ENCODE measurements around the gene KRTAP4-1.
"Not testable (repeated sequence)": the region's sequence is repeated elsewhere in the genome, so short reads cannot be mapped to it uniquely, and the experiment has no call there.

KRTAP4-1 gene

DNA sequence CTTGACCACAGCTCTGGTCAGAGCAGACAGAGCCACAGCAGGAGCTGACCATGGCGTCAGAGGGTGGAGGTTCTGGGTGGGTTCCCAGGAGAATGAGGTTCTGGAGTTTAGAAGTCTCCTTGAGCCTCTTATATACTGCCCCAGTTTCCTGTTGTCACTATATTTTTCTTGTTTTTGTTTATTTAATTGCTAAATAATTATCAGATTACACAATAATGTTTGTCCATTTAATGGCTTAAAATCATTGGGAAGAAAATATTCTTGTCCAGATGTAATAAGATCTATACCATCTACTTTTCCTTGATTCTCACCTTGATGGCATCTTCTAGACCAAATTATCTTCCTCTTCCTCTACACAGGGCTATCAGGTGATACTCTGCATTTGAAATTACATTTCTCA lies 16.6 kb downstream of the KRTAP4-1 start, which contains the start of gene KRTAP4-3:
TSS of gene KRTAP4-3 (minus strand) at position 101 of the 400 bp plus-strand sequence. CDS start at position 52, 49 bp downstream.
- no peak for DNase-seq

DNA sequence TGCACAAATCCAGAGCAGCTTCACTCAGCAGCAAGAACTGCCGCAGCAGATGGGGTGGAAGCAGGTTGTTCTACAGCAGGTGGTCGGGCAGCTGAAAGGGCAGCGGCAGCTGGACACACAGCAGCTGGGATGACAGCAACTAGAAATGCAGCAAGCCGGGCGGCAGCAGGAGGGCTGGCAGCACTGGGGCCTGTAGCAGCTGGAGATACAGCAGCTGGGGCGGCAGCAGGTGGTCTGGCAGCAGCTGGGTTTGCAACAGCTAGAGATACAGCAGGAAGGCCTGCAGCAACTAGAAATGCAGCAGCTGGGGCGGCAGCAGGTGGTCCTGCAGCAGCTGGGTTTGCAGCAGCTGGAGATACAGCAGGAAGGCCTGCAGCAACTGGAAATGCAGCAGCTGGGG lies 17.1 kb downstream of the KRTAP4-1 start:
- no peak for DNase-seq

DNA sequence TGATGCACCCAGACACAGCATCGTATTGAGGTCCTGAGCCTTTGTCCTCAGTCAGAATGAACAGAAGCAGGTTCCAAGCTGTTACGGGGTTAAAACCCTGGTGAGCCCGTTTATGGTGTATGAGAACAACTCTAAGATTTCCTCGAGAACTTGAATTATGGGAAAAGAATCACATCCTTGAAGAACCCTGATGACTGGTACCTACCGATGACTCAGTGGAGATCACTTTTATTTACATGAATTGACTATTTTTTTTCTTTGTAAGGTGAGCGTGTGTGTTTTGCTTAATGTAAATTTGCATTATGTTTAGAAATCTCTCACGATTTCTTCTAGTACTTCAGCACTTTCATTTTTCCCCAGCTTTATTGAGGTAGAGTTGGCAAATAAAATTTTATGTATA lies 20.9 kb downstream of the KRTAP4-1 start:
- DNase-seq, result no peak

DNA sequence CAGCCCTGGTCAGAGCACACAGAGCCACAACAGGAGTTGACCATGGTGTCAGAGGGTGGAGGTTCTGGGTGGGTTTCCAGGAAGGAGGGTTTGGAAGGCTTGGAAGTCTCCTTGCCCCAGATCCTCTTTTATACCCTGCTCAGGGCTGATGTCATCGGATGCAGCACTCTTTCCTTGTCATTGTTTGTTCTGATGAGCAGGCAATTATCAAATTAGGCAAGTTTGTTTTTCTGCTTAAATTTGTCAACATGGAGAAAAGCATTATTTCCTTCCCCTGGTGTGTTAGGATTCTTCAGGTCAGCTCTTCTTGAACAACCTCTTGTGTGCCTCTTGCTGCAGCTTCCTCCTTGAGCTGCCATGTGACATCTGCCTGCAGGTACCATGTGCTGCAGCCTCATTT lies 24.1 kb downstream of the KRTAP4-1 start, which contains the start of gene KRTAP4-4:
TSS of gene KRTAP4-4 (minus strand) at position 101 of the 400 bp plus-strand sequence. CDS start at position 44, 57 bp downstream.
- DNase-seq, result no peak

DNA sequence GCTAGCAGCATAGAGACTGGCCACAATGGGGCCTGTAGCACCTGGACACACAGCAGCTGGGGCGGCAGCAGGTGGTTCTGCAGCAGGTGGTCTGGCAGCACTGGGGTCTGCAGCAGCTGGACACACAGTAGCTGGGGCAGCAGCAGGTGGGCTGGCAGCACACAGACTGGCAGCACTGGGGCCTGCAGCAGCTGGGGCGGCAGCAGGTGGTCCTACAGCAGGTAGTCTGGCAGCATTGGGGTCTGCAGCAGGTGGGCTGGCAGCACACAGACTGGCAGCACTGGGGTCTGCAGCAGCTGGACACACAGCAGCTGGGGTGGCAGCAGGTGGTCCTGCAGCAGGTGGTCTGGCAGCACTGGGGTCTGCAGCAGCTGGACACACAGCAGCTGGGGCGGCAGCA lies 24.5 kb downstream of the KRTAP4-1 start:
- DNase-seq, result not testable (repeated sequence)

DNA sequence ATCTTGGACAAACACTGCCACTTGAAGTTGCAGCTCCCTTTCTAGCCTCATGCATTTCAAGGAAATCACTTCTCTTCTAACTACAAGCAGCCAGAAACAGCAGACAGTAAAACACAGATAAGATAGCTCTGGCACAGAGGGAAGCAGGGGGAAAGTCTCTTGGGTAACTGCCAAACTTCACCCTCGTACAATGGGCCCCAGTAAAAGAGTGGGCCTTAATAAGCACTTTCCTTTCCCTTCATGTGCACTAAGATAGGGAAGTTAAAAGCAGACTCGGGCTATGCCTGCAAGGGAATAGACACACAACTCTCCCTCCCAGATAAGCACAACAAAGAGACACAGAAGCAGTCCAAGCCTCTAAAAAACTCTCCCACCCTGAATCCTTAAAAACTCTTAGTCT lies 30.9 kb downstream of the KRTAP4-1 start:
- DNase-seq, result no peak

DNA sequence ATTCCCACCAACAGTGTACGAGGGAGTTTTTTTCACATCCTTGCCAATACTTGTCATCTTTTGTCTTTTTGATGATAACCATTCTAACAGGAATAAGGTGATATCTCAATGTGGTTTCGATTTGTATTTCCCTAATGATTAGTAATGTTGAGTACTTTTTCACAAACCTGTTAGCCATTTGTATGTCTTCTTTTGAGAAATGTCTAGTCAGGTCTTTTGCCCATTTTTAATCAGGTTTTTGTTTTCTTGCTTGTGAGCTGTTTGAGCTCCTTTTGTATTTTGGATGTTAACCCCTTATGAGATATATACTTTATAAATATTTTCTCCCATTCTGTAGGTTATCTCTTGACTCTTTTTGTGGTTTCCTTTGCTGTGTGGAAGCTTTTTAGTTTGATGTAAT lies 33.2 kb downstream of the KRTAP4-1 start:
- no peak for DNase-seq

DNA sequence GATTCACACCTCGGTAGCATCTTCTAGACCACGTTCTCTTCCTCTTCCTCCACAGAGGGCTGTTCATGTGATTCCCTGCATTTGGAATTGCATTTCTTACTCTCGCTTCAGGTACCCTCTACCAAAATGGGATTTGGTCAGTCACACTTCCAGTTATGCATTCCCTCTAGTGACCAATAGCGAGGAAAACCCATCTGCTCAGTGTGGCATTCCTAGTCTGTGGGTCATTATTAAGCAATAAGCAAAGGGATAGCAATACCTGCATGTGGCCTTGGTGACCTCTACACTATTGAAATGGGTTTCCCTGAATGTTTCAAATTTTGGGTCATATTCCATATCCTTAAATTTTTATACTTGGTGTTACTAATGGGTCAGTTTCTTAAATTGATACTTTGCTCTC lies 34.7 kb downstream of the KRTAP4-1 start:
- no peak for DNase-seq

DNA sequence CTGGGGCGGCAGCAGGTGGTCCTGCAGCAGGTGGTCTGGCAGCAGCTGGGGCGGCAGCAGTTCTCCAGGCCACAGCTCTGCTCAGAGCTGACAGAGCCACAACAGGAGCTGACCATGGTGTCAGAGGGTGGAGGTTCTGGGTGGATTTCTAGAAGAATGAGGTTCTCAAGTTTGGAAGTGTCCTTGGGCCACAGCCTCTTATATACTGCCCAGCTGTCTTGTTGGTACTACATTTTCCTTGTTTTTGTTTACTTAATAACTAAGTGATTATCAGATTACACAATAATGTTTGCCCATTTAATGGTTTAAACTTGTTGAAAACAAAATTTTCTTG lies 35.1 kb downstream of the KRTAP4-1 start, which contains the start of gene KRTAP4-5:
TSS of gene KRTAP4-5 (minus strand) at position 174 of the 334 bp plus-strand sequence. CDS start at position 116, 58 bp downstream.
- no peak for DNase-seq

DNA sequence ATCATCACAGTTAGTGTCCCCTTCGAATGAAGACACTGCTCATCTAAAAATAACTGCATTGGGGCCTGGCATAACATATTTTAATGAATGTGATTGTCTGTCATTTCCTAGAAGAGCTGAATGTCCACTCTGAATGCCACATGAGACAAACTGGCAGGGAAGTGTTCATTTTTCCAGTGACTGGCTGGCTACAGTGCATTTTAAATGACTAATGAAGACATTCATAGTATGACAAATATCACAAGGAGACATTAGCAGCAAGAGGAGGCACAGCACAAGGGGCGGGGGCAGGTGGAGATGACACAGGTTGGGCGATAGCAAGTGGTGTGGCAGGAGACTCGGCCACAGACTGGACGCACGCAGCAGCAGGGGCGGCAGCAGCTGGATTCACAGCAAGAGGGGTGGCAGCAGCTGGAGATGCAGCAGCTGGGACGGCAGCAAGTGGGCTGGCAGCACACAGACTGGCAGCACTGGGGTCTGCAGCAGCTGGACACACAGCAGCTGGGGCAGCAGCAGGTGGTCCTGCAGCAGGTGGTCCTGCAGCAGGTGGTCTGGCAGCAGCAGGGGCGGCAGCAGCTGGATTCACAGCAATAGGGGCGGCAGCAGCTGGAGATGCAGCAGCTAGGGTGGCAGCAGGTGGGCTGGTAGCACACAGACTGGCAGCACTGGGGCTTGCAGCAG lies 35.6 kb downstream of the KRTAP4-1 start:
- not testable (repeated sequence) for DNase-seq

DNA sequence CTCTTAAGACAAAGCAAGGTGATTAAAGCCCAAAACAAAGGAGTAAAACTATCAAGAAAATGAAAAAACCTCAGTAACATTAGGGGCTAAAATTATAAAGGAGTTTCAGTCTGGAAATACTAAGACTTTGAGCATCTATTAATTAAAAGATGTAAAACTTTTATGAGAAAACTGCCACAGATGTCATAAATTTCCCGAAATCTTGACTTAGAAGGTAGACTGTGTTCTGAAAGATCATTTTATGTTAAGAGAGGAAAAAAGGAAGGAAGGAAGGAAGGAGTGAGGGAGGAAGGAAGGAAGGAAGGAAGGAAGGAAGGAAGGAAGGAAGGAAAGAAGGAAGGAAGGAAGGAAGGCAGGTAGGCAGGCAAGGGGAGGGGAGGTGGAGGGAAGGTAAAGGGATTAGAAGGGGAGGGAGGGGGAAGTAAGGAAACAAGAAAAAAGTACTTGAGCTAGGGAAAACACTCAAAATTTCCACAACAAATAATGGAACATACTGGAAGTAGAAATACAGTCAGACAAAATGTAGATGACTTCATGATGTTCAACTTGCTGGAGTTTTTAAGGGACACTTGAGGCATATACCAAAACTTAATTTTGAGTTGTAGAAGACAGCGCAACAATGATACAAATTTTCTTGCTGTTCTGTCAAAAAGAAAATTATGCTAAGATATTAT lies 37.0 kb downstream of the KRTAP4-1 start:
- no peak for DNase-seq

DNA sequence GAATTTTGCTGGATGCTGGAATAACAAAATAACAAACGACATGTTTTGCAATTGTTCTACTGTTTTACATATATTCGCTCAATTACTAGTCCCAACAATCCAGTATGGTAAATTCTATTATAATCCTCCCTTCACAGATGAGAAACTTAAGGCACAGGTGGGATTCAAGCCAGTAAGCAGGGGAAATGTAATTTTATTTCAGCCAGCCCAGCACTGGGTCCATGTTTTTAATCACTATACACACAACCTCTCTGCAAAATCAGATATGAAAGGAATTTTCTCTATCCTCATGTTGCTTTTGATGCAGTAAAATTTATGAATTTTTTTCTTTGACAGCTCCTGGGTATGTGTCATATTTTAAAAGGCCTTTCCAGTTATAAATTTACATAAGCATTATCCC lies 39.5 kb downstream of the KRTAP4-1 start:
- DNase-seq, result no peak

DNA sequence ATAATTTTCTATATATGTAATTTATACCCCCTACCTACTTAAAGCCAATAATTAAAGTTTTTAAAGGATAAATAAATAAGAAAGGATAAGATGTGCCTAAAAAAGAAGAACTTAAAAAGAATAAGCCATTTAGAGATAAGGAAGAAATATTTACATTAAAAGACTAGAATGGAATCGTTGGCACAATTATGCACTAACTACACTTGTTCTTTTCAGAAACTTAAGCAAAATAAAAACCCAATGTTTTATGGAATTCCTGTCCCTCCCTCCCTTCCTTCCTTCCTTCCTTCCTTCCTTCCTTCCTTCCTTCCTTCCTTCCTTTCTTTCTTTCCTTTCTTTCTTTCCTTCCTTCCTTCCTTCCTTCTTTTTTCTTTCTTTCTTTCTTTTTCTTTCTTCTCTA lies 39.9 kb downstream of the KRTAP4-1 start:
- DNase-seq, result no peak

DNA sequence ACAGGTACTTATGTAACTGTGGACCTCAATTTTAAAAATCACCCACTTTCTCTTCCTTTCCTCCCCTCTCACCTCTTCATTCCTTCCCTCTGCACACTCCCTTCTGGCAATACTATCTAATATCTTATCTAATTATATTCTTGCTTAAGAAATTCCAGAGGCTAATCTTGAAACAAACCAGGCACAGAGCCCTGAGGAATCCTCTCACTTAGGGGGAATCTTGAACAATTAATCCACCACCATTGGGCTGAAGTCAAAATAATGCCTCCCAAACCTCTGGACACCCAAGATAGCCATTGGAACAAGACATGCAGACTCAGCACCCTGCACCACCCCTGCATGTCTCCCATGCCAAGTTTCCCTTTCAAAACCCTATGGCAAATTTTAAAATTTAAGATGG lies 43.4 kb downstream of the KRTAP4-1 start:
- no peak for DNase-seq

DNA sequence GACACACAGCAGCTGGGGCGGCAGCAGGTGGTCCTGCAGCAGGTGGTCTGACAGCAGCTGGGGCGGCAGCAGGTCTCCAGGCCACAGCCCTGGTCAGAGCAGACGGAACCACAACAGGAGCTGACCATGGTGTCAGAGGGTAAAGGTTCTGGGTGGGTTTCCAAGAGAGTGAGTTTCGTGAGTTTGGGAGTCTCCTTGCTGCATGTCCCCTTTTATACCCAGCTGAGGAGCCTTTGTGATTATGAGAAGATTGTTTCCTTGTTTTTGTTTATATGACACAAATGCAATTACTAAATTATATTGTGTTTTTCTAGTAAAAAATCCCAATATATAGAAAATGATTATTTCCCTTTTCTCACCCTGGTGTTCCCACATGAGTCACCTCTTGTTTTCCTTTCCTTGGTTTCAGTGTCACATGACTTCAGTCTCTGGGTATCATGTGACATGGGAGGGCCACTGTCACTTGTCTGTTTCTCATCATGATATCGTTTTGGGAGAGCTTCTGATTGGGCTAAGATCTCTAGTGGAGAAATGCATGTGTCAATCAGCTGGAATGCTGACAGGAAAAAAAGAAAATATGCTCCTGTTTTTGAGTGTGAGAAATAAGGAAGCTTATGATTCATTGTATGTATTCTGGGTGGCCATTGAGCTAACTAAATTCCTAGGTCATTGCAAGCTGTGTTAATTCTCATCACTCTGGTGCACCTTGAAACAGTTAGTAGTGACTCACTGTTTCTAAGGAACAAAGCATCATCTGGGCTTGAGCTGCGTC lies 44.2 kb downstream of the KRTAP4-1 start, which contains the start of gene KRTAP4-6:
TSS of gene KRTAP4-6 (minus strand) at position 185 of the 772 bp plus-strand sequence. CDS start at position 128, 57 bp downstream.
- DNase-seq, result no peak

DNA sequence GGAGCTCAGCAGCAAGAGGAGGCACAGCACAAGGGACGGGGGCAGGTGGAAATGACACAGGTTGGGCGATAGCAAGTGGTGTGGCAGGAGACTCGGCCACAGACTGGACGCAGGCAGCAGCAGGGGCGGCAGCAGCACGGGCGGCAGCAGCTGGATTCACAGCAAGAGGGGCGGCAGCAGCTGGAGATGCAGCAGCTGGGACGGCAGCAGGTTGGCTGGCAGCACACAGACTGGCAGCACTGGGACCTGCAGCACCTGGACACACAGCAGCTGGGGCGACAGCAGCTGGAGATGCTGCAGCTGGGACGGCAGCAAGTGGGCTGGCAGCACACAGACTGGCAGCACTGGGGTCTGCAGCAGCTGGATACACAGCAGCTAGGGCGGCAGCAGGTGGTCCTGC lies 44.8 kb downstream of the KRTAP4-1 start:
- not testable (repeated sequence) for DNase-seq

All from activated CD8-positive, alpha-beta memory T cell treated with anti-CD3 and anti-CD28 coated beads, Interleukin-2, amount 50 U/mL, for 48 hours (primary cell).